Chondrocyte (in vitro differentiated cells): ENCODE measurements around the gene NKX6-1. TPM values are rescaled to one million over a fixed set of nuclear protein-coding genes. Genes with fewer than 3 reads are reported as not detected.

Source experiments
- DNase-seq: peaks from one replicate; pipeline ENCODE4 v3.0.0; 2021; ENCODE audit warnings: mixed read lengths, low spot score
- H3K27ac Mint-ChIP-seq: one replicate; pipeline ENCODE4 v1.8.0; 2021; ENCODE audit warnings: mild to moderate bottlenecking, moderate library complexity, mixed read lengths; ENCODE audit not compliant: unreplicated experiment
- H3K27me3 Mint-ChIP-seq: 2 replicates; pipeline ENCODE4 v1.8.0; 2021; ENCODE audit warnings: low read depth, mixed read lengths
- H3K36me3 Mint-ChIP-seq: 2 replicates; pipeline ENCODE4 v1.8.0; 2021; ENCODE audit warnings: low read depth, mixed read lengths
- H3K4me1 Mint-ChIP-seq: 2 replicates; pipeline ENCODE4 v1.8.0; 2021; ENCODE audit warnings: low read depth, mild to moderate bottlenecking, mixed read lengths
- H3K4me3 Mint-ChIP-seq: one replicate; pipeline ENCODE4 v1.8.0; 2021; ENCODE audit warnings: mild to moderate bottlenecking, moderate library complexity, mixed read lengths; ENCODE audit not compliant: unreplicated experiment
- H3K9me3 Mint-ChIP-seq: 2 replicates; pipeline ENCODE4 v1.8.0; 2021; ENCODE audit warnings: low read depth, mixed read lengths
- total RNA-seq: library from RNA; stranded (reverse); gene quantifications from 3 replicates; pipeline ENCODE4 v1.2.1, GENCODE V29; 2021
- TF ChIP-seq, protein P1 (sequence below): fragments of 200-600 bp; sonication (generic); IDR thresholded peaks from 2 replicates; pipeline ENCODE4 v1.5.0; 2021; ENCODE audit warnings: antibody characterized with exemption, mild to moderate bottlenecking, moderate library complexity

The NKX6-1 gene
- total RNA-seq, 1 donor from 2014 or later = 0.60 TPM

DNA sequence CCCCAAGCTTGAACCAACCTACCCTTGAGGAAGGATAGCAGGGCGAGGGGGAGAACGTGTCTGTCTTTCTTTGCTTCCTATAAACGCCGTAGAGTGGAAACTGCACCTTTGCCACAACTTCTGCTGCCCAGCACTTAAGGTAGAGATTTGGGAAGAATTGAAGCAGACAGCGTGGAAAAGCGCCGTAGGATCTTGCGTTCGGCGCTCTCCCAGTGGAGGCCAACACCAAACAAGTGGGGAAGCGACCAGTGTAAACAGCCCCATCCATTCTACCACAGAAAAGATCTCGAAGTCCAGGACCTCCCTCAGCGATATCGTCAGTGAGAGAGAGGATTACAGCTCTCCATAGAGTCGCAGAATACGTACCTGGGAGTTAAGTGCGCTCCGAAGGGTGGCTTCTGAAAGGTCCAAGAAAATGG lies 3.9 kb upstream of the NKX6-1 start:
- Mint-ChIP-seq H3K4me1 (peaks cover 17% of the 10 kb centered on the region), H3K4me3 (no peak overlapping the region), H3K9me3 (no peaks in the 10 kb centered on the region), H3K36me3 (peaks cover 3% of the 10 kb centered on the region), H3K27me3 (peaks cover 72% of the 10 kb centered on the region), H3K27ac (no peak overlapping the region)
- TF ChIP-seq, protein P1, sequence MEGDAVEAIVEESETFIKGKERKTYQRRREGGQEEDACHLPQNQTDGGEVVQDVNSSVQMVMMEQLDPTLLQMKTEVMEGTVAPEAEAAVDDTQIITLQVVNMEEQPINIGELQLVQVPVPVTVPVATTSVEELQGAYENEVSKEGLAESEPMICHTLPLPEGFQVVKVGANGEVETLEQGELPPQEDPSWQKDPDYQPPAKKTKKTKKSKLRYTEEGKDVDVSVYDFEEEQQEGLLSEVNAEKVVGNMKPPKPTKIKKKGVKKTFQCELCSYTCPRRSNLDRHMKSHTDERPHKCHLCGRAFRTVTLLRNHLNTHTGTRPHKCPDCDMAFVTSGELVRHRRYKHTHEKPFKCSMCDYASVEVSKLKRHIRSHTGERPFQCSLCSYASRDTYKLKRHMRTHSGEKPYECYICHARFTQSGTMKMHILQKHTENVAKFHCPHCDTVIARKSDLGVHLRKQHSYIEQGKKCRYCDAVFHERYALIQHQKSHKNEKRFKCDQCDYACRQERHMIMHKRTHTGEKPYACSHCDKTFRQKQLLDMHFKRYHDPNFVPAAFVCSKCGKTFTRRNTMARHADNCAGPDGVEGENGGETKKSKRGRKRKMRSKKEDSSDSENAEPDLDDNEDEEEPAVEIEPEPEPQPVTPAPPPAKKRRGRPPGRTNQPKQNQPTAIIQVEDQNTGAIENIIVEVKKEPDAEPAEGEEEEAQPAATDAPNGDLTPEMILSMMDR = no peak
- DNase-seq = no peak

DNA sequence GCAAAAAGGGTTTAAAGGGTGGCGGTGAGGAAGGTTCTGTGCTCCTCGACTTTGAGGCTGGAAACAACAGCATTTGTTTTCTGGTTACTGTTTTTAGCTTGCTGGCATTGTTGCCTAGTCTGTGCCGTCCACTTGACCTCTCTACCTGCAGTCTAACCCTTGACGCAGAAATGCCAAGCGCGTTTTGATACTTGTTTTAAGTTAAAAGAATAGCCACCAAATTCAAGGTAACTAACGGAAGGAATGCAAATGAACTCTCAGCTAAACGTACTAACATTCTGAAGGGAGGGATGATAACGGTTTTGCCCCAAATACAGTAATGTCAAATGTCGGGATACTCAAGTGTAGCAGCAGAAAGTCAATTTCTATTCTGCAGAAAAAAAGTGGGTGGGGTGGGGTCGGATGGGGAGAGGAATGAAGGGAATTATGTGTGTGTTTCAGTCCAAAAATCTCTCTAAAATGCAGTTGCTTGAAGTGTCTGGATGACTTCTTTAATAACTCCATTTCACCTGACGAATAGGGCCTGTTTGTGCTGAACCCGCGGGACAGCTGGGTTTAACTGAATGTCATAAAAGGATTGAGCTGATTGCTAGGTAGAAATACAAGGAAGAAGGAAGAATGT lies 3.4 kb upstream of the NKX6-1 start:
- TF ChIP-seq, protein P1 = no peak
- Mint-ChIP-seq H3K36me3 (peaks cover 3% of the 10 kb centered on the region), H3K27ac (no peak overlapping the region), H3K4me1 (peaks cover 17% of the 10 kb centered on the region), H3K4me3 (no peak overlapping the region), H3K27me3 (peaks cover 67% of the 10 kb centered on the region), H3K9me3 (no peaks in the 10 kb centered on the region)
- no peak for DNase-seq

DNA sequence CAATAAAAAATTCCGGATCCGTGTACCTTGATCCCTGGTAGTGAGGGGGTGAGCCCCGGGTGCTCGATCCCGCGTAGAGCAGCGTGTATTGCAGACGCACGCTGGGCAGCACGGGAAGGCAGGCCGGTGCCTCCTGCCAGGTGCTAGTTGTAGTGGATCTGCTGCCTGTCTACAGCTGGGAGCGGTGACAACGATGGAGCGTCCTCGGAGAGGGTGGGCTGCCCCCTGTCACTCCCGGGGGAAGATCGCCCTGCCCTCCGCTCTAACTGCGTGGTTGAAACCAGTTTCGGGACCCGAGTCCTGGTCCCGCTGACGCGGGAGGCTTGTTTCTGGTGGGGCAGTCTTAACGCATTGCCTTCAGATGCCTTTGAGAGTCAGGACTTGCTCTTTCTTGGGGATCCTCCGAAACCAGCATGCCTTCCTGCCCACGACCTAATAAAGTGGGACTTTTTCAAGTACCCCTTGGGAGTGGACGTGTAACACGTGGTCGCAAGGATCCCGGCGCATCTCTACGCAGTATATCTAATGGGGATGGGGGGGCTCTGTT lies 2.7 kb upstream of the NKX6-1 start:
- H3K27me3 Mint-ChIP-seq = peaks cover 72% of the 10 kb centered on the region
- H3K9me3 Mint-ChIP-seq = no peaks in the 10 kb centered on the region
- H3K4me1 Mint-ChIP-seq = peaks cover 22% of the 10 kb centered on the region
- no peak for DNase-seq
- H3K4me3 Mint-ChIP-seq = no peak overlapping the region
- no peak overlapping the region for H3K27ac Mint-ChIP-seq
- TF ChIP-seq, protein P1 = no peak
- H3K36me3 Mint-ChIP-seq = peaks cover 3% of the 10 kb centered on the region

DNA sequence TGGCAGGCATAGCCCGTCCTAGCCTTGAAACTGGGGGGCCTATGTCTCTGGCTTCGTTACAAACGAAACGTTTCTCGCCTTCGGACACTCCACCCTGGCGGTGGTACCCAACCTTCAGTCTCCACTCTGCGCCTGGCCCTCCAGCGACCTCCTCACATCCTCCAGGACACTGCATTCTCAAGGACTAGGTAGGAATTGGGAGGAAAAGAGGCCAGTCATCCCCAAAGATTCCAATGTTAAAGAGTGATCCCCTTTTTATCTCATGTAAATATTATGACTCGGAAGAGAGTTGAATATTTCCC lies 2.1 kb upstream of the NKX6-1 start:
- peaks cover 3% of the 10 kb centered on the region for H3K36me3 Mint-ChIP-seq
- peaks cover 76% of the 10 kb centered on the region for H3K27me3 Mint-ChIP-seq
- DNase-seq = no peak
- H3K27ac Mint-ChIP-seq = no peak overlapping the region
- TF ChIP-seq, protein P1 = no peak
- no peak overlapping the region for H3K4me3 Mint-ChIP-seq
- H3K9me3 Mint-ChIP-seq = no peaks in the 10 kb centered on the region
- peaks cover 24% of the 10 kb centered on the region for H3K4me1 Mint-ChIP-seq

DNA sequence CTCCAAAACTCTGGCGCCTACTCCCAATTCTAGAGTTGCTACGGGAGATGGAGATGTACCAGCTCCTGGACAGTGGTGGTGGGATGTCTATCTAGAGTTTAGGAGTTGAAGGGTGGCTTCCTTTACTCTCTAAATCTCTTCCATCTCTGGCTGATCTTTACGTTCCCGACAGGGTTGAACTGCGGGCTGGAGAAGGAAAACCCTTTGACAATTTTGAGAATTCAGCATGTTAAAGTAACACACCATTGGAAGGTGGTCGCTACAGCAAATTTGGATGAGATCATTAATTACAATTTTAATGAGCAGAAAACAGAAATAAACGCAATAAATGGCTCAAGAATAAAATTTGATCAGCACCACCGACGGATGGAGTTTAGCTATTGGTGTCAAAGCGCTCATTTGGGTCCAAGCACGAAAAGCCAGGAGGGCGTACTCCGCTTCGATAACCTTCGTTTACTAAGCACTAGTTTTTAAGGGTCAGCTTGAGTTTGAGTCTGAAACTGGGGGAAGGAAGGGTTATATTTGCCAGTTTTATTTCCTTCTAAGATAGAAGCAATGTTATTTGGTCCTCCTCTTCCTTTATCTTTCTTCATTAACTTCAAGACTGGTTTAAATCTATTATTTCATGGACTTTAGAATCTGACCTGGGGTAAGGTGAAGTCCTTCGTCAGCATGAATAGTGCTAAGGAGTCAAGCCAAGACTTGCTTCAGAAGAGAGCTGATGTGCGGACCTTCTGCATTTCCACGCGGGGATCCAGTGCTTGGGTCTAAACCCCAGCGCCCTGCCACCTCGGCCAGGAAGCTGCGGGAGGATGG lies 1.5 kb upstream of the NKX6-1 start:
- Mint-ChIP-seq H3K36me3 (peaks cover 3% of the 10 kb centered on the region), H3K4me1 (peaks cover 24% of the 10 kb centered on the region), H3K27me3 (peaks cover 79% of the 10 kb centered on the region), H3K4me3 (no peak overlapping the region), H3K27ac (no peak overlapping the region), H3K9me3 (no peaks in the 10 kb centered on the region)
- DNase-seq = no peak
- TF ChIP-seq, protein P1 = no peak
